ENCODE measurements around the gene PHAX. TPM values are rescaled to one million over a fixed set of nuclear protein-coding genes. Genes with fewer than 3 reads are reported as not detected.

The PHAX gene
- total and polyA plus RNA-seq, 2 donors (not counting 1 experiment from before 2014, with no cell fraction given), result 54.5 to 103 TPM

DNA sequence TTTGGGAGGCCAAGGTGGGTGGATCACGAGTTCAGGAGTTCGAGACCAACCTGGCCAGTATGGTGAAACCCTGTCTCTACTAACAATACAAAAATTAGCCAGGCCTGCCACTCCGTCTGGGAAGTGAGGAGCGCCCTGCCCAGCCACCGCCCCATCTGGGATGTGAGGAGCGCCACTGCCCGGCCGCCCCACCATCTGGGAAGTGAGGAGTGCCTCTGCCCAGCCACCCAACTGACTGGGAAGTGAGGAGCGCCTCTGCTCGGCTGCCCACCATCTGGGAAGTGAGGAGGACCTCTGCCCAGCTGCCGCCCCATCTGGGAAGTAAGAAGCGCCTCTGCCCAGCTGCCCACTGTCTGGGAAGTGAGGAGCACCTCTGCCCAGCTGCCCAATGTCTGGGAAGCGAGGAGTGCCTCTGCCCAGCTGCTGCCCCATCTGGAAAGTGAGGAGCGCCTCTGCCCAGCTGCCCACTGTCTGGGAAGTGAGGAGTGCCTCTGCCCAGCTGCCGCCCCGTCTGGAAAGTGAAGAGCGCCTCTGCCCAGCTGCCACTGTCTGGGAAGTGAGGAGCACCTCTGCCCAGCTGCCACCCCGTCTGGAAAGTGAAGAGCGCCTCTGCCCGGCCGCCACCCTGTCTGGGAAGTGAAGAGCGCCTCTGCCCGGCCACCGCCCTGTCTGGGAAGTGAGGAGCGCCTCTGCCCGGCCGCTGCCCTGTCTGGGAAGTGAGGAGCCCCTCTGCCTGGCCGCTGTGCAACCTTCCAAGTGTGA is 11.0 kb upstream of the PHAX start:
- no peaks in the 10 kb centered on the region for H3K27me3 ChIP-seq (ENCODE audit: control insufficient read depth, insufficient read depth, low read length)
- H3K4me1 ChIP-seq (ENCODE audit: control insufficient read depth, extremely low read depth, insufficient read depth, low read length), result peaks cover 3% of the 10 kb centered on the region
- H3K27ac ChIP-seq (ENCODE audit: insufficient read depth, low read length), result no peak overlapping the region
- H3K4me2 ChIP-seq (ENCODE audit: extremely low read depth, insufficient read depth, low read length), result no peak overlapping the region
- no peak for TF ChIP-seq EZH2 (IDR thresholded peaks at IDR 0.05; ENCODE audit: low read length, missing control alignments)
- TF ChIP-seq, protein P1, sequence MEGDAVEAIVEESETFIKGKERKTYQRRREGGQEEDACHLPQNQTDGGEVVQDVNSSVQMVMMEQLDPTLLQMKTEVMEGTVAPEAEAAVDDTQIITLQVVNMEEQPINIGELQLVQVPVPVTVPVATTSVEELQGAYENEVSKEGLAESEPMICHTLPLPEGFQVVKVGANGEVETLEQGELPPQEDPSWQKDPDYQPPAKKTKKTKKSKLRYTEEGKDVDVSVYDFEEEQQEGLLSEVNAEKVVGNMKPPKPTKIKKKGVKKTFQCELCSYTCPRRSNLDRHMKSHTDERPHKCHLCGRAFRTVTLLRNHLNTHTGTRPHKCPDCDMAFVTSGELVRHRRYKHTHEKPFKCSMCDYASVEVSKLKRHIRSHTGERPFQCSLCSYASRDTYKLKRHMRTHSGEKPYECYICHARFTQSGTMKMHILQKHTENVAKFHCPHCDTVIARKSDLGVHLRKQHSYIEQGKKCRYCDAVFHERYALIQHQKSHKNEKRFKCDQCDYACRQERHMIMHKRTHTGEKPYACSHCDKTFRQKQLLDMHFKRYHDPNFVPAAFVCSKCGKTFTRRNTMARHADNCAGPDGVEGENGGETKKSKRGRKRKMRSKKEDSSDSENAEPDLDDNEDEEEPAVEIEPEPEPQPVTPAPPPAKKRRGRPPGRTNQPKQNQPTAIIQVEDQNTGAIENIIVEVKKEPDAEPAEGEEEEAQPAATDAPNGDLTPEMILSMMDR (conservative IDR thresholded peaks at IDR 0.05 in 1 of 2, IDR thresholded peaks at IDR 0.05 in 1 of 2; ENCODE audit: low read depth in 1 of 2, low read length in 2 of 2), result no peak
- no peak for DNase-seq (ENCODE audit: low read depth in 2 of 2)
- H3K9ac ChIP-seq (ENCODE audit: insufficient read depth, low read length), result no peak overlapping the region
- H3K79me2 ChIP-seq (ENCODE audit: control insufficient read depth, insufficient read depth, low read length), result peaks cover 5% of the 10 kb centered on the region
- H2AFZ ChIP-seq (ENCODE audit: low read length), result no peak overlapping the region
- no peaks in the 10 kb centered on the region for H3K9me3 ChIP-seq (ENCODE audit: control insufficient read depth, insufficient read depth, low read depth, low read length)
- H3K4me3 ChIP-seq (replicated peaks in 1 of 4; ENCODE audit: control extremely low read depth in 1 of 4, insufficient read depth in 1 of 4, low read depth in 3 of 4, low read length in 4 of 4), result no peak overlapping the region
- no peaks in the 10 kb centered on the region for H3K36me3 ChIP-seq (ENCODE audit: control insufficient read depth, insufficient read depth, low read length)
- no peaks in the 10 kb centered on the region for H4K20me1 ChIP-seq (ENCODE audit: control insufficient read depth, extremely low read depth, insufficient read depth, low read length)

DNA sequence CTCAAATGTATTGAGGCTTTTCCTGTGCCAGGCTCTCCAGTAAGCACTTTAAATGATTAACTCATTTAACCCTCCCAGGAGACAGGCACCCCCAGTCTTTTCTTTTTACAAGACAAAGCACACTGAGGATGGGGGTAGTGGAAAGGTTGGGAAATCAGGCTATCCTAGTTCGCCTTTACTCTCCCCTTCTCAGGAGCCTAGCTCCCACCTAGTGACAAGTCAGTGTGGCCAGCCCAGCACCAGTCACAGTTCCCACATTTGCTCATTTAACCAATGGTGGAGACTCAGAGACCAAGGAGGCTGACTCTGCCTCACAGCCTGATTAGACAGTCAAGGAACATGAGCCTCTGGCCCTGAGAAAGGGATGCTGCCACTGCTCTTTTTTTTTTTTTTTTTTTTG is 9.2 kb upstream of the PHAX start:
- no peak for DNase-seq (ENCODE audit: low read depth in 2 of 2)
- no peak overlapping the region for H3K9ac ChIP-seq (ENCODE audit: insufficient read depth, low read length)
- TF ChIP-seq, protein P1 (conservative IDR thresholded peaks at IDR 0.05 in 1 of 2, IDR thresholded peaks at IDR 0.05 in 1 of 2; ENCODE audit: low read depth in 1 of 2, low read length in 2 of 2), result no peak
- no peak for TF ChIP-seq EZH2 (IDR thresholded peaks at IDR 0.05; ENCODE audit: low read length, missing control alignments)
- H3K36me3 ChIP-seq (ENCODE audit: control insufficient read depth, insufficient read depth, low read length), result no peaks in the 10 kb centered on the region
- no peak overlapping the region for H3K4me3 ChIP-seq (replicated peaks in 1 of 4; ENCODE audit: control extremely low read depth in 1 of 4, insufficient read depth in 1 of 4, low read depth in 3 of 4, low read length in 4 of 4)
- H3K27me3 ChIP-seq (ENCODE audit: control insufficient read depth, insufficient read depth, low read length), result no peaks in the 10 kb centered on the region
- H2AFZ ChIP-seq (ENCODE audit: low read length), result no peak overlapping the region
- no peaks in the 10 kb centered on the region for H4K20me1 ChIP-seq (ENCODE audit: control insufficient read depth, extremely low read depth, insufficient read depth, low read length)
- H3K27ac ChIP-seq (ENCODE audit: insufficient read depth, low read length), result no peak overlapping the region
- H3K9me3 ChIP-seq (ENCODE audit: control insufficient read depth, insufficient read depth, low read depth, low read length), result no peaks in the 10 kb centered on the region
- H3K4me1 ChIP-seq (ENCODE audit: control insufficient read depth, extremely low read depth, insufficient read depth, low read length), result peaks cover 3% of the 10 kb centered on the region
- peaks cover 5% of the 10 kb centered on the region for H3K79me2 ChIP-seq (ENCODE audit: control insufficient read depth, insufficient read depth, low read length)
- H3K4me2 ChIP-seq (ENCODE audit: extremely low read depth, insufficient read depth, low read length), result no peak overlapping the region

DNA sequence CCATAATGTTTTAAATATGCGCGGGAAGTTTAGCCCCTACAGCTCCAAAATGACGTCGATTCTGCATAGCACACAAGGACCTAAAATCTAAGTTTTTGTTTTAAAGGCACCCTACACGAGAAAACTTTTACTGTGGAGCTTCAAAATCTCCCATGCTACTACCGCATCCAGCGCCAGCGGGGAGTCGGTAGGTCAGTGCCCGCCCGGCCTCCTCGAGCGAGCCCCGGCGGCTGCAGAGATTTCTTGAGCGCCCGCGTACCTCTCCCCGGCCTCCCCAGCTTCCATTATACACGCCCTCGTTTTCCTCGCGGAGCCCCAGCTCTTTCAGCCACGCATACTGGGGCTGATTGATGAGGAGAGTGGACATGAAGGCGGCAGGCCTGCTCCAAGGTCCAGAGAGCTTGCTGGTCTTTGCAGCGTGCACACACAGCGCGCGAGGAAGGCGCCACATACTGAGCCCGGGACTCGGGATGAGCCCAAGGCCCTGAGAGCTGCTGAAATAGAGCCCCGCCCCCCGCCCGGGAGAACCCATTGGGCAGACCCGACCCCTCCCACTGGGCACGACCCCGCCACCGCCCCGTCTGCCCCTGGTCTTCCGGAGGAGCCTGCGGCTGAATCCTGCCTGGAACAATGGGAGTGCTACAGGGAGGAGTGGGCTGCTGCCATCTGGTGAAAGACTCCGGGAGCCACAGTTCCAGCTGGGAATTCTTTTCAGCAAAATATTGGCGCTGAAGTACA is 5.8 kb upstream of the PHAX start, which contains the start of gene ALDH7A1:
Gene ALDH7A1 (minus strand): TSS at position 472 of the 738 bp plus-strand sequence. CDS start 21 bp downstream, at position 451.
- Histone ChIP-seq H3K4me1 (ENCODE audit: control insufficient read depth, extremely low read depth, insufficient read depth, low read length) (peaks cover 3% of the 10 kb centered on the region), H3K4me3 (replicated peaks in 1 of 4; ENCODE audit: control extremely low read depth in 1 of 4, insufficient read depth in 1 of 4, low read depth in 3 of 4, low read length in 4 of 4) (peak within 1 kb of the TSS; percentile 69 to 72 (median 71)), H3K27ac (ENCODE audit: insufficient read depth, low read length) (peak within 1 kb of the TSS; percentile 60), H2AFZ (ENCODE audit: low read length) (peak within 1 kb of the TSS; percentile 79), H3K9ac (ENCODE audit: insufficient read depth, low read length) (peak within 1 kb of the TSS; percentile 58), H3K79me2 (ENCODE audit: control insufficient read depth, insufficient read depth, low read length) (peaks cover 5% of the 10 kb centered on the region), H3K4me2 (ENCODE audit: extremely low read depth, insufficient read depth, low read length) (peak within 1 kb of the TSS; percentile 97), H3K27me3 (ENCODE audit: control insufficient read depth, insufficient read depth, low read length) (no peaks in the 10 kb centered on the region), H4K20me1 (ENCODE audit: control insufficient read depth, extremely low read depth, insufficient read depth, low read length) (no peaks in the 10 kb centered on the region), H3K9me3 (ENCODE audit: control insufficient read depth, insufficient read depth, low read depth, low read length) (no peaks in the 10 kb centered on the region), H3K36me3 (ENCODE audit: control insufficient read depth, insufficient read depth, low read length) (no peaks in the 10 kb centered on the region)
- DNase-seq (ENCODE audit: low read depth in 2 of 2), result peak; percentile 95
- no peak for TF ChIP-seq EZH2 (IDR thresholded peaks at IDR 0.05; ENCODE audit: low read length, missing control alignments)
- TF ChIP-seq, protein P1 (conservative IDR thresholded peaks at IDR 0.05 in 1 of 2, IDR thresholded peaks at IDR 0.05 in 1 of 2; ENCODE audit: low read depth in 1 of 2, low read length in 2 of 2), result peak; percentile 55 to 60

Measured in fibroblast of lung (primary cell).